GM19035 (cell line): ENCODE results near the gene CADPS2.
"Not testable (repeated sequence)": the region's sequence is repeated elsewhere in the genome, so short reads cannot be mapped to it uniquely, and the experiment has no call there.

Source experiments
- ATAC-seq: cut with Tn5 transposase; IDR thresholded peaks from one replicate; pipeline ENCODE4 v1.9.1; 2021; ENCODE audit not compliant: unreplicated experiment

The CADPS2 gene

GRCh38 chr7:122850528-122850927 lies 35.7 kb downstream of the CADPS2 start:
- no peak for ATAC-seq

GRCh38 chr7:122849957-122850328 lies 36.3 kb downstream of the CADPS2 start:
- ATAC-seq, result no peak

- ATAC-seq, result no peak
Observed at GRCh38 chr7:122849322-122849956, 36.8 kb downstream of the CADPS2 start.

GRCh38 chr7:122847871-122848473 lies 38.3 kb downstream of the CADPS2 start:
- ATAC-seq, result no peak

- no peak for ATAC-seq
Observed at GRCh38 chr7:122846591-122846990, 39.7 kb downstream of the CADPS2 start.

- no peak for ATAC-seq
Observed at GRCh38 chr7:122845286-122845685, 41.0 kb downstream of the CADPS2 start.

- no peak for ATAC-seq
Observed at GRCh38 chr7:122844191-122844988, 41.9 kb downstream of the CADPS2 start.

- ATAC-seq, result no peak
Observed at GRCh38 chr7:122842971-122843370, 43.3 kb downstream of the CADPS2 start.

GRCh38 chr7:122836286-122836685 lies 50.0 kb downstream of the CADPS2 start:
- ATAC-seq, result not testable (repeated sequence)

GRCh38 chr7:122834571-122834942 lies 51.7 kb downstream of the CADPS2 start:
- not testable (repeated sequence) for ATAC-seq

- ATAC-seq, result no peak
Observed at GRCh38 chr7:122833888-122834570, 52.2 kb downstream of the CADPS2 start.

- ATAC-seq, result no peak
Observed at GRCh38 chr7:122831436-122831835, 54.8 kb downstream of the CADPS2 start.

GRCh38 chr7:122829962-122830361 lies 56.3 kb downstream of the CADPS2 start:
- ATAC-seq, result no peak

GRCh38 chr7:122827763-122828162 lies 58.5 kb downstream of the CADPS2 start:
- ATAC-seq, result no peak

- ATAC-seq, result no peak
Observed at GRCh38 chr7:122813845-122814244, 72.4 kb downstream of the CADPS2 start.

- no peak for ATAC-seq
Observed at GRCh38 chr7:122803851-122804250, 82.4 kb downstream of the CADPS2 start.

- no peak for ATAC-seq
Observed at GRCh38 chr7:122803323-122803722, 82.9 kb downstream of the CADPS2 start.

GRCh38 chr7:122802301-122802751 lies 83.9 kb downstream of the CADPS2 start:
- ATAC-seq, result peak; percentile 60

- ATAC-seq, result no peak
Observed at GRCh38 chr7:122791959-122792545, 94.2 kb downstream of the CADPS2 start.

GRCh38 chr7:122790591-122790990 lies 95.7 kb downstream of the CADPS2 start:
- no peak for ATAC-seq

- ATAC-seq, result no peak
Observed at GRCh38 chr7:122790132-122790531, 96.1 kb downstream of the CADPS2 start.
